CD4-positive, alpha-beta memory T cell (primary cell): ENCODE results near the gene ROPN1L. TPM values are rescaled to one million over a fixed set of nuclear protein-coding genes. Genes with fewer than 3 reads are reported as not detected.

Experiments used
- CTCF ChIA-PET: fragments of 350-600 bp; sonication (Branson Sonifier 250); formaldehyde crosslinking; loops from one replicate; lab custom pipeline; 2021; ENCODE audit warnings: inconsistent platforms; ENCODE audit not compliant: partially characterized antibody; lab: Charles Lee
- POLR2A ChIA-PET: fragments of 350-600 bp; sonication (Branson Sonifier 250); formaldehyde crosslinking; loops from one replicate; lab custom pipeline; 2021; ENCODE audit not compliant: partially characterized antibody; lab: Charles Lee
- DNase-seq, 5 donors: peaks; one replicate each; pipeline versions ENCODE4 v3.0.0 to v3.0.0-alpha.2; 2020 to 2022; ENCODE audit warnings: mixed read lengths in 1 of 5
- H3K27ac ChIP-seq: one replicate; pipeline ENCODE4 v1.7.0; 2013; ENCODE audit warnings: low read depth, low read length
- H3K27me3 ChIP-seq: 2 replicates; pipeline ENCODE4 v1.7.0; 2013; ENCODE audit warnings: mild to moderate bottlenecking, low read length, moderate library complexity; ENCODE audit not compliant: insufficient read depth
- H3K36me3 ChIP-seq: 2 replicates; pipeline ENCODE4 v1.7.0; 2013; ENCODE audit warnings: mild to moderate bottlenecking, low read length, moderate library complexity; ENCODE audit not compliant: insufficient read depth
- H3K4me1 ChIP-seq: 2 replicates; pipeline ENCODE4 v1.7.0; 2013; ENCODE audit warnings: mild to moderate bottlenecking, low read length, moderate library complexity; ENCODE audit not compliant: insufficient read depth
- H3K4me3 ChIP-seq, 2 donors: one replicate each; pipeline ENCODE4 v1.7.0; 2013; ENCODE audit warnings: low read length in 2 of 2, mild to moderate bottlenecking in 1 of 2
- H3K9me3 ChIP-seq, 2 donors: one replicate each; pipeline ENCODE4 v1.7.0; 2013; ENCODE audit warnings: low read length in 2 of 2, control low read depth in 1 of 2; ENCODE audit not compliant: control insufficient read depth in 1 of 2
- H3K27ac Mint-ChIP-seq, 7 donors: one replicate each; pipeline ENCODE4 v1.8.0; 2020 to 2021; ENCODE audit warnings: mixed read lengths in 7 of 7, mild to moderate bottlenecking in 6 of 7, inconsistent platforms in 3 of 7, moderate library complexity in 3 of 7
- H3K27me3 Mint-ChIP-seq, 2 donors: one replicate each; pipeline ENCODE4 v1.8.0; 2020 to 2021; ENCODE audit warnings: mixed read lengths in 2 of 2
- H3K36me3 Mint-ChIP-seq, 2 donors: one replicate each; pipeline ENCODE4 v1.8.0; 2020 to 2021; ENCODE audit warnings: mixed read lengths in 2 of 2, inconsistent platforms in 1 of 2, mild to moderate bottlenecking in 1 of 2
- H3K4me1 Mint-ChIP-seq, 4 donors: one replicate each; pipeline ENCODE4 v1.8.0; 2020 to 2021; ENCODE audit warnings: mixed read lengths in 4 of 4, mild to moderate bottlenecking in 1 of 4
- H3K4me3 Mint-ChIP-seq, 8 donors: one replicate each; pipeline ENCODE4 v1.8.0; 2020 to 2021; ENCODE audit warnings: mixed read lengths in 8 of 8, mild to moderate bottlenecking in 7 of 8, moderate library complexity in 6 of 8, inconsistent platforms in 3 of 8
- H3K9me3 Mint-ChIP-seq, 8 donors: one replicate each; pipeline ENCODE4 v1.8.0; 2020 to 2021; ENCODE audit warnings: mixed read lengths in 8 of 8, mild to moderate bottlenecking in 5 of 8, inconsistent platforms in 3 of 8, moderate library complexity in 1 of 8
- intact Hi-C: fragments of 100-400 bp; cut with micrococcal nuclease; formaldehyde crosslinking; loops from one replicate; pipeline ENCODE4 v1.15.1; 2023
- polyA plus RNA-seq, 2 donors: library from polyadenylated mRNA; unstranded; fragments of 300-500 nt; fragmentation: Illumina TruSeq; gene quantifications; one replicate each; pipeline ENCODE4 v1.2.3, GENCODE V29; 2021
- total RNA-seq, 2 experiments: library from RNA; stranded (reverse); gene quantifications; one replicate each; pipeline ENCODE4 v1.2.3, GENCODE V29; 2021

ROPN1L gene
- total and polyA plus RNA-seq, 4 experiments from 2014 or later = 0.42 to 6.5 (median 2.1) TPM

DNA sequence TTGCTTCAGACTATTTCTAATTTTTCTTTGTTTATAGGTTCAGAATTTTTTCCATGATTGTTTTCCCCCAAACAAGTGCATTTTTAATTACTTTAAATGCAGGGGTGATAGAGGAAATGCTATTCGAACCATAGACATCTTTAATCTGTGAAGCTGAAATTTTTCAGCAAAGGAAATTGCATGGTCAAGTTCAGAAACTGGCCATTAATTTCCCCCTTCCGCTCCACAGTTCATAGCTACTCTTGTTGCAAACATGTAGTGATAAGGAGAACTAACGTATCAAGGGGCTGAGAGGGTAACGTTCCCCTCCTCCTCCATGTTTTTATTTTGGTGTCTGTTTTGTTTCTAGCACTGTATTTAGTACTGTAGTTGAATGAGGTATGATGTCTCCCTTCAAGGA is 3.4 kb upstream of the ROPN1L start:
- Mint-ChIP-seq H3K27me3 (no peaks in the 10 kb centered on the region), H3K27ac (no peak overlapping the region), H3K4me1 (peaks cover 16 to 28% (median 21%) of the 10 kb centered on the region in 4 donors), H3K9me3 (no peaks in the 10 kb centered on the region), H3K4me3 (no peak overlapping the region), H3K36me3 (peaks cover 5 to 19% of the 10 kb centered on the region in 2 donors)
- CTCF ChIA-PET = no interaction called here
- no peaks in the 10 kb centered on the region for H3K27me3 ChIP-seq
- no peak overlapping the region for H3K27ac ChIP-seq
- H3K4me3 ChIP-seq = no peak overlapping the region
- peaks cover 16% of the 10 kb centered on the region for H3K4me1 ChIP-seq
- peaks cover 12% of the 10 kb centered on the region for H3K36me3 ChIP-seq
- no peak for DNase-seq
- POLR2A ChIA-PET = interaction anchor here (1.5 kb wide), 1 partner anchor 83 kb away, joined by 4 read pairs; no protein-coding TSS in a partner anchor
- intact Hi-C loops = loop anchor here (5.0 kb wide), 1 partner anchor 36 kb away; no protein-coding TSS in a partner anchor
- no peaks in the 10 kb centered on the region for H3K9me3 ChIP-seq

DNA sequence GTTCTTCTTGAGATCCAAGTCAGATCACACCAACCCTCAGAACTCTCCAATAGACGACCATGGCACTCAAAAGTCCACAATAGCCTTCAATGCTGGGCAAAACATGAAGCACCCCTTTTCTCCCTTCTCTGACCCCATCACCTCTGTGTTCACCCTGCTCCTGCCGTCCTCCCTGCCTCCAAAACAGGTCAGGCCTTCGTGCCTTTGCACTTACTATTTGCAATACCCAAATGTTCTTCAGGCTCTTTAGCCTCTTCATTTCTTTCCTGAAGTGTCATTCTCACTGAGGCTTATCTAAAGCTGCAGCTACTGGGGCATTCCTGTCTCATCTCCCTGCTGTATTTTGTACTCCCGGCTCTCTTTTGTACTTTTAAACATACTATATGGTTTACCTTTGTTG is 2.0 kb upstream of the ROPN1L start:
- ChIA-PET POLR2A (no interaction called here), CTCF (interaction anchor here (1.5 kb wide), 1 partner anchor 188 kb away, joined by 4 read pairs; no protein-coding TSS in a partner anchor)
- H3K4me3 ChIP-seq = no peak overlapping the region
- Mint-ChIP-seq H3K27ac (peak overlapping the region in 4 of 7 donors; percentile 26 to 86 (median 53)), H3K4me3 (peak overlapping the region in 2 of 8 donors; percentile 3 to 86), H3K36me3 (peaks cover 0 to 9% of the 10 kb centered on the region in 2 donors), H3K4me1 (peaks cover 23 to 35% (median 25%) of the 10 kb centered on the region in 4 donors), H3K9me3 (no peaks in the 10 kb centered on the region), H3K27me3 (no peaks in the 10 kb centered on the region)
- no peak for DNase-seq
- H3K9me3 ChIP-seq = no peaks in the 10 kb centered on the region
- intact Hi-C loops = loop anchor here (2.0 to 5.0 kb wide), 3 partner anchors 37 to 323 kb away; partner anchors contain the start of genes ANKRD33B and DAP
- no peak overlapping the region for H3K27ac ChIP-seq
- peaks cover 5% of the 10 kb centered on the region for H3K36me3 ChIP-seq
- H3K27me3 ChIP-seq = no peaks in the 10 kb centered on the region
- peaks cover 28% of the 10 kb centered on the region for H3K4me1 ChIP-seq

DNA sequence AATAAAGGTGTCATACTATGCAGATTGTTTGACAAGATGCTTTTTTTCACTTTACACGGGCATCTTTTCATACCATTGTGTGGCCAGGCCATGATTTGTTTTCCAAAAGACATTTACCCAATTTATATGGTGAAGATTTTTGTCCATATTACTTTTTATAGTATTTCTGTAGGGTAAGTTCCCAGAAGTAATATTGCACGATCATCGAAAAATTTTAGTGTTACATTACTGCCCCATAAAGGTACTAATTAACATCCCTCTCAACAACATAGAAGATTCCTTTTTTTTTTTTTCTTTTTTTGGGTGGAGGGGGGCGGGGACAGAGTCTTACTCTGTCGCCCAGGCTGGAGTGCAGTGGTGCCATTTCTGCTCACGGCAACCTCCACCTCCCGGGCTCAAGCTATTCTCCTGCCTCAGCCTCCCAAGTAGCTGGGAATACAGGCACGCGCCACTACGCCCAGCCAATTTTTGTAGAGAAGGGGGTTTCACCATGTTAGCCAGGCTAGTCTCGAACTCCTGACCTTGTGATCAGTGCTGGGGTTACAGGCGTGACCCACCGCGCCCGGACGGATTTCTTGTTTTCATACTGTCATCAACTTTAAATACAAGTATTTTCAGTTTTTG is 1.2 kb upstream of the ROPN1L start:
- no peak for DNase-seq
- Histone ChIP-seq H3K4me1 (peaks cover 36% of the 10 kb centered on the region), H3K27me3 (no peaks in the 10 kb centered on the region), H3K9me3 (no peaks in the 10 kb centered on the region), H3K27ac (no peak overlapping the region), H3K4me3 (no peak overlapping the region), H3K36me3 (no peaks in the 10 kb centered on the region)
- Mint-ChIP-seq H3K9me3 (peaks cover 0 to 4% (median 0%) of the 10 kb centered on the region in 8 donors), H3K36me3 (peaks cover 0 to 6% of the 10 kb centered on the region in 2 donors), H3K4me1 (peaks cover 30 to 43% (median 30%) of the 10 kb centered on the region in 4 donors), H3K4me3 (peak overlapping the region; percentile 2 to 90 (median 86)), H3K27me3 (no peaks in the 10 kb centered on the region), H3K27ac (peak overlapping the region in 3 of 7 donors; percentile 15 to 29 (median 25))
- ChIA-PET POLR2A (interaction anchor here (0.7 to 1.9 kb wide), 3 partner anchors 10 to 115 kb away, joined by 3 to 7 read pairs (median 6); partner anchors contain the start of gene MARCHF6), CTCF (interaction anchor here (1.5 kb wide), 1 partner anchor 187 kb away, joined by 4 read pairs; no protein-coding TSS in a partner anchor)
- intact Hi-C loops = loop anchor here (2.0 to 5.0 kb wide), 2 partner anchors 124 to 322 kb away; partner anchors contain the start of genes ANKRD33B and DAP

DNA sequence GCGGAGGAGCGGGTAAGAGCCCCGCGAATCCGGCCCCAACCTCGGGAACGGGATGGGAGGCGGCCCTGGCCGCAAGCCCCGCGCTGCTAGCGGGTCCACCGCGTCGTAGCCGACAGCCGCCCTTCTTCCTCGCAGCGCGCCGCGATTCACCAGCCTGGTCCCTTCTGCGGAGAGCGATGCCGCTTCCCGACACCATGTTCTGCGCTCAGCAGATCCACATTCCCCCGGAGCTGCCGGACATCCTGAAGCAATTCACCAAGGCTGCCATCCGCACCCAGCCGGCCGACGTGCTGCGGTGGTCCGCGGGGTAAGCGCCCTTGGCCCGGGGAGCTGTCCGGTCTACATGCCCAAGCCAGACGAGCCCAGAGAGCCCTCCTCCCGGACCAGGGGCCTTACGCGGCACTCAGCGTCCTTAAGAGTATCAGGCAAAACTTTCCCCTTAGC is 335 bp downstream of the ROPN1L start:
- Histone ChIP-seq H3K9me3 (no peaks in the 10 kb centered on the region), H3K36me3 (no peaks in the 10 kb centered on the region), H3K27ac (peak overlapping the region; percentile 53), H3K4me3 (peak overlapping the region; percentile 71 to 89), H3K27me3 (no peaks in the 10 kb centered on the region), H3K4me1 (peaks cover 51% of the 10 kb centered on the region)
- CTCF ChIA-PET = interaction anchor here (0.8 to 1.2 kb wide), 5 partner anchors 11 to 185 kb away, joined by 3 to 4 read pairs (median 3); no protein-coding TSS in a partner anchor
- POLR2A ChIA-PET = interaction anchor here (0.7 to 1.9 kb wide), 4 partner anchors 9 to 1021 kb away, joined by 3 to 7 read pairs (median 6); partner anchors contain the start of genes ATPSCKMT, CCT5 and MARCHF6
- peak in 1 of 5 donors; percentile 6 for DNase-seq
- H3K4me3 Mint-ChIP-seq = peak overlapping the region; percentile 86 to 90 (median 86)
- H3K27me3 Mint-ChIP-seq = no peaks in the 10 kb centered on the region
- H3K27ac Mint-ChIP-seq = peak overlapping the region; percentile 5 to 85 (median 69)
- H3K4me1 Mint-ChIP-seq = peaks cover 42 to 58% (median 44%) of the 10 kb centered on the region in 4 donors
- intact Hi-C loops = loop anchor here (1.0 to 5.0 kb wide), 3 partner anchors 89 to 320 kb away; partner anchors contain the start of genes ANKRD33B, DAP and MARCHF6
- H3K9me3 Mint-ChIP-seq = peaks cover 0 to 4% (median 0%) of the 10 kb centered on the region in 8 donors
- peaks cover 0 to 3% of the 10 kb centered on the region in 2 donors for H3K36me3 Mint-ChIP-seq

DNA sequence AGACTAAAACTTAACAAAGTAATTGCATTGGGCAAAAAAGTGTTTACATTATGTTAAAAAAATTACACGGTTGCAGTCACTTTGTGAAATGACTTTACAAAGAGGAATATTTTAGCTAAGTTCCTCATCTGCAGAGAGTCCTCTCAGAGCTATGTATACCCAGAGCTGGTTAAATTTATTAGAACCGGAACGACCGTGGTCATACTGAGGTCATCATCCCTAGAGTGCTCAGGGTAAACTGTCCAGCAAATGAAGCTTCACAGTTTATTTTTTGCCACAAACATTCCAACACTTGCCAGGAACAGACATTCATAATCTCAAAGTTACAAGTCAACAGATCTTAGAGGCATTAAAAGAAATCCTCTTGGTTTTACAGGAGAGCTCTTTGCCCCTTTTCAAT is 897 bp downstream of the ROPN1L start:
- H3K36me3 Mint-ChIP-seq = no peaks in the 10 kb centered on the region
- H3K4me1 Mint-ChIP-seq = peaks cover 43 to 63% (median 47%) of the 10 kb centered on the region in 4 donors
- H3K4me1 ChIP-seq = peaks cover 57% of the 10 kb centered on the region
- peak overlapping the region in 5 of 7 donors; percentile 22 to 73 (median 69) for H3K27ac Mint-ChIP-seq
- peak overlapping the region; percentile 86 to 90 (median 86) for H3K4me3 Mint-ChIP-seq
- DNase-seq = no peak
- no peaks in the 10 kb centered on the region for H3K27me3 ChIP-seq
- H3K4me3 ChIP-seq = peak overlapping the region in 1 of 2 donors; percentile 71
- no peaks in the 10 kb centered on the region for H3K27me3 Mint-ChIP-seq
- H3K9me3 ChIP-seq = no peaks in the 10 kb centered on the region
- H3K9me3 Mint-ChIP-seq = peaks cover 0 to 4% (median 0%) of the 10 kb centered on the region in 8 donors
- POLR2A ChIA-PET = interaction anchor here (0.8 to 1.2 kb wide), 2 partner anchors 121 to 193 kb away, joined by 3 to 5 read pairs; partner anchors contain the start of genes ANKRD33B, ATPSCKMT and CCT5
- CTCF ChIA-PET = interaction anchor here (0.9 to 2.2 kb wide), 5 partner anchors 10 to 185 kb away, joined by 3 to 17 read pairs (median 4); no protein-coding TSS in a partner anchor
- H3K36me3 ChIP-seq = no peaks in the 10 kb centered on the region
- peak overlapping the region; percentile 53 for H3K27ac ChIP-seq
- intact Hi-C loops = loop anchor here (5.0 kb wide), 1 partner anchor 320 kb away; the partner anchor contains the start of gene DAP

DNA sequence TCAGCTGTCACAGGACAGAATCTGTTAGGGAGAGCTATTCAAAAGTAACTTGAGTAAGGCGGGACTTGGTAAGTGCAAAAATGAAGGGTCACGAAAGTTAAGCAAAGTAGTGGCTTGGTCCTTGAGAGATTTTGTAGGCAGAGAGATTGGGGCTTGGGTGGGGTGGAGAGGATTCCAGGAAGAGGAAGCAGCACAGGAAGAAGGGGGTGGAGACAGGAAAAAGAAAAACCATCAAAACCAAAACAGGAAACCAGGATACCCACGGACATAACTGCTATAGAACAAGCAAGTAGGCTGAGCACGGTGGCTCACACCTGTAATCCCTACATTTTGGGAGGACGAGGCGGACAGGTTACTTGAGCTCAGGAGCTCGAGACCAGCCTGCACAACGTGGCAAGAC is 3.7 kb downstream of the ROPN1L start:
- Mint-ChIP-seq H3K27ac (peak overlapping the region; percentile 0 to 84 (median 24)), H3K4me3 (peak overlapping the region; percentile 70 to 86 (median 82)), H3K9me3 (peaks cover 0 to 4% (median 0%) of the 10 kb centered on the region in 8 donors), H3K27me3 (no peaks in the 10 kb centered on the region), H3K4me1 (peaks cover 39 to 79% (median 52%) of the 10 kb centered on the region in 4 donors), H3K36me3 (no peaks in the 10 kb centered on the region)
- Histone ChIP-seq H3K27me3 (no peaks in the 10 kb centered on the region), H3K4me3 (no peak overlapping the region), H3K36me3 (no peaks in the 10 kb centered on the region), H3K4me1 (peaks cover 57% of the 10 kb centered on the region), H3K27ac (no peak overlapping the region), H3K9me3 (no peaks in the 10 kb centered on the region)
- DNase-seq = peak in 4 of 5 donors; percentile 31 to 49 (median 36)
- intact Hi-C loops = no loop called here
- CTCF ChIA-PET = interaction anchor here (1.0 to 2.8 kb wide), 2 partner anchors 161 to 183 kb away, joined by 4 to 19 read pairs; no protein-coding TSS in a partner anchor
- POLR2A ChIA-PET = interaction anchor here (1.5 kb wide), 1 partner anchor 92 kb away, joined by 5 read pairs; the partner anchor contains the start of gene MARCHF6
